ENCODE data around the gene RAD52. TPM values are rescaled to one million over a fixed set of nuclear protein-coding genes. Genes with fewer than 3 reads are reported as not detected.

RAD52 gene
- total RNA-seq, 2 experiments from 2014 or later, result 30.3 to 30.8 TPM

DNA sequence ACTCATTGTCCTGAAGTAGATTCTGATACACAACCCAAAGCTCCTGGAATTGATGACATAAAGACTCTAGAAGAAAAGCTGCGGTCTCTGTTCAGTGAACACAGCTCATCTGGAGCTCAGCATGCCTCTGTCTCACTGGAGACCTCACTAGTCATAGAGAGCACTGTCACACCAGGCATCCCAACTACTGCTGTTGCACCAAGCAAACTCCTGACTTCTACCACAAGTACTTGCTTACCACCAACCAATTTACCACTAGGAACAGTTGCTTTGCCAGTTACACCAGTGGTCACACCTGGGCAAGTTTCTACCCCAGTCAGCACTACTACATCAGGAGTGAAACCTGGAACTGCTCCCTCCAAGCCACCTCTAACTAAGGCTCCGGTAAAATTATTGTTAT, 63.8 kb downstream of the RAD52 start:
- Histone ChIP-seq H4K20me1 (ENCODE audit: insufficient read depth, low read length) (no peaks in the 10 kb centered on the region), H3K27ac (ENCODE audit: low read depth, low read length, poor library complexity, severe bottlenecking) (no peak overlapping the region), H2AFZ (ENCODE audit: low read length) (no peak overlapping the region), H3K9me3 (ENCODE audit: low read length) (no peaks in the 10 kb centered on the region), H3K9me2 (ENCODE audit: insufficient read depth, low read length) (no peaks in the 10 kb centered on the region), H3K36me3 (ENCODE audit: insufficient read depth, low read length) (peaks cover 99% of the 10 kb centered on the region), H3K79me2 (ENCODE audit: insufficient read depth, low read depth, low read length) (no peaks in the 10 kb centered on the region), H3K4me3 (ENCODE audit: low read depth, low read length, poor library complexity, severe bottlenecking) (no peak overlapping the region), H3K4me1 (ENCODE audit: insufficient read depth, low read length, poor library complexity, severe bottlenecking) (no peaks in the 10 kb centered on the region), H3K4me2 (ENCODE audit: low read length) (no peak overlapping the region)
- CTCF ChIA-PET (ENCODE audit: unreplicated experiment), result no interaction called here
- POLR2A ChIA-PET, result interaction anchor here (1.0 kb wide), 1 partner anchor 9 kb away, joined by 4 read pairs; no protein-coding TSS in a partner anchor
- no peak for DNase-seq (ENCODE audit: low spot score)
- intact Hi-C loops (cut with micrococcal nuclease; ENCODE audit: unreplicated experiment), result no loop called here
- no TSS peak for BruUV-seq (replicated peaks)
- TF ChIP-seq EZH2phosphoT487 (IDR thresholded peaks at IDR 0.05; ENCODE audit: borderline replicate concordance, low read depth, low read length), result no peak
- TF ChIP-seq, protein P1, sequence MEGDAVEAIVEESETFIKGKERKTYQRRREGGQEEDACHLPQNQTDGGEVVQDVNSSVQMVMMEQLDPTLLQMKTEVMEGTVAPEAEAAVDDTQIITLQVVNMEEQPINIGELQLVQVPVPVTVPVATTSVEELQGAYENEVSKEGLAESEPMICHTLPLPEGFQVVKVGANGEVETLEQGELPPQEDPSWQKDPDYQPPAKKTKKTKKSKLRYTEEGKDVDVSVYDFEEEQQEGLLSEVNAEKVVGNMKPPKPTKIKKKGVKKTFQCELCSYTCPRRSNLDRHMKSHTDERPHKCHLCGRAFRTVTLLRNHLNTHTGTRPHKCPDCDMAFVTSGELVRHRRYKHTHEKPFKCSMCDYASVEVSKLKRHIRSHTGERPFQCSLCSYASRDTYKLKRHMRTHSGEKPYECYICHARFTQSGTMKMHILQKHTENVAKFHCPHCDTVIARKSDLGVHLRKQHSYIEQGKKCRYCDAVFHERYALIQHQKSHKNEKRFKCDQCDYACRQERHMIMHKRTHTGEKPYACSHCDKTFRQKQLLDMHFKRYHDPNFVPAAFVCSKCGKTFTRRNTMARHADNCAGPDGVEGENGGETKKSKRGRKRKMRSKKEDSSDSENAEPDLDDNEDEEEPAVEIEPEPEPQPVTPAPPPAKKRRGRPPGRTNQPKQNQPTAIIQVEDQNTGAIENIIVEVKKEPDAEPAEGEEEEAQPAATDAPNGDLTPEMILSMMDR (conservative IDR thresholded peaks at IDR 0.05; ENCODE audit: low read length), result no peak

DNA sequence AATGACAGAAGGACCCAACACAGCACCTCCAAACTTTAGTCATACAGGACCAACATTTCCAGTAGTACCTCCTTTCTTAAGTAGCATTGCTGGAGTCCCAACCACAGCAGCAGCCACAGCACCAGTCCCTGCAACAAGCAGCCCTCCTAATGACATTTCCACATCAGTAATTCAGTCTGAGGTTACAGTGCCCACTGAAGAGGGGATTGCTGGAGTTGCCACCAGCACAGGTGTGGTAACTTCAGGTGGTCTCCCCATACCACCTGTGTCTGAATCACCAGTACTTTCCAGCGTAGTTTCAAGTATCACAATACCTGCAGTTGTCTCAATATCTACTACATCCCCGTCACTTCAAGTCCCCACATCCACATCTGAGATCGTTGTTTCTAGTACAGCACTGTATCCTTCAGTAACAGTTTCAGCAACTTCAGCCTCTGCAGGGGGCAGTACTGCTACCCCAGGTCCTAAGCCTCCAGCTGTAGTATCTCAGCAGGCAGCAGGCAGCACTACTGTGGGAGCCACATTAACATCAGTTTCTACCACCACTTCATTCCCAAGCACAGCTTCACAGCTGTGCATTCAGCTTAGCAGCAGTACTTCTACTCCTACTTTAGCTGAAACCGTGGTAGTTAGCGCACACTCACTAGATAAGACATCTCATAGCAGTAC, 64.6 kb downstream of the RAD52 start:
- TF ChIP-seq, protein P1 (conservative IDR thresholded peaks at IDR 0.05; ENCODE audit: low read length), result no peak
- TF ChIP-seq EZH2phosphoT487 (IDR thresholded peaks at IDR 0.05; ENCODE audit: borderline replicate concordance, low read depth, low read length), result no peak
- no peaks in the 10 kb centered on the region for H4K20me1 ChIP-seq (ENCODE audit: insufficient read depth, low read length)
- H3K4me2 ChIP-seq (ENCODE audit: low read length), result no peak overlapping the region
- no peak overlapping the region for H2AFZ ChIP-seq (ENCODE audit: low read length)
- peaks cover 99% of the 10 kb centered on the region for H3K36me3 ChIP-seq (ENCODE audit: insufficient read depth, low read length)
- no peak overlapping the region for H3K27ac ChIP-seq (ENCODE audit: low read depth, low read length, poor library complexity, severe bottlenecking)
- POLR2A ChIA-PET, result interaction anchor here (1.0 kb wide), 1 partner anchor 10 kb away, joined by 4 read pairs; no protein-coding TSS in a partner anchor
- no peak overlapping the region for H3K4me3 ChIP-seq (ENCODE audit: low read depth, low read length, poor library complexity, severe bottlenecking)
- CTCF ChIA-PET (ENCODE audit: unreplicated experiment), result no interaction called here
- no peaks in the 10 kb centered on the region for H3K9me2 ChIP-seq (ENCODE audit: insufficient read depth, low read length)
- H3K4me1 ChIP-seq (ENCODE audit: insufficient read depth, low read length, poor library complexity, severe bottlenecking), result no peaks in the 10 kb centered on the region
- no peaks in the 10 kb centered on the region for H3K79me2 ChIP-seq (ENCODE audit: insufficient read depth, low read depth, low read length)
- TSS peak; percentile 51 for BruUV-seq (replicated peaks)
- no peaks in the 10 kb centered on the region for H3K9me3 ChIP-seq (ENCODE audit: low read length)
- DNase-seq (ENCODE audit: low spot score), result no peak
- intact Hi-C loops (cut with micrococcal nuclease; ENCODE audit: unreplicated experiment), result no loop called here

DNA sequence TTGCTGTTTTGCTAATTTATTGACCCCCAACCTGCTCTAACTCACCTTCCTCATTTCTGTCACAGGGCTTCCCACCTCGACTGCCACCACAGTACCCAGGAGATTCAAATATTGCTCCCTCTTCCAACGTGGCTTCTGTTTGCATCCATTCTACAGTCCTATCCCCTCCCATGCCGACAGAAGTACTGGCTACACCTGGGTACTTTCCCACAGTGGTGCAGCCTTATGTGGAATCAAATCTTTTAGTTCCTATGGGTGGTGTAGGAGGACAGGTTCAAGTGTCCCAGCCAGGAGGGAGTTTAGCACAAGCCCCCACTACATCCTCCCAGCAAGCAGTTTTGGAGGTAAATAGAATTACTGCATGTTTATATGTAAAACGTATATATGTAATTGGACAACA, 68.8 kb downstream of the RAD52 start:
- no peak overlapping the region for H3K4me2 ChIP-seq (ENCODE audit: low read length)
- H2AFZ ChIP-seq (ENCODE audit: low read length), result no peak overlapping the region
- H3K9me2 ChIP-seq (ENCODE audit: insufficient read depth, low read length), result no peaks in the 10 kb centered on the region
- no peaks in the 10 kb centered on the region for H3K79me2 ChIP-seq (ENCODE audit: insufficient read depth, low read depth, low read length)
- ChIA-PET POLR2A (no interaction called here), CTCF (ENCODE audit: unreplicated experiment) (no interaction called here)
- no peaks in the 10 kb centered on the region for H4K20me1 ChIP-seq (ENCODE audit: insufficient read depth, low read length)
- H3K27ac ChIP-seq (ENCODE audit: low read depth, low read length, poor library complexity, severe bottlenecking), result no peak overlapping the region
- H3K4me1 ChIP-seq (ENCODE audit: insufficient read depth, low read length, poor library complexity, severe bottlenecking), result no peaks in the 10 kb centered on the region
- DNase-seq (ENCODE audit: low spot score), result no peak
- H3K36me3 ChIP-seq (ENCODE audit: insufficient read depth, low read length), result peaks cover 79% of the 10 kb centered on the region
- no peak for TF ChIP-seq EZH2phosphoT487 (IDR thresholded peaks at IDR 0.05; ENCODE audit: borderline replicate concordance, low read depth, low read length)
- TF ChIP-seq, protein P1 (conservative IDR thresholded peaks at IDR 0.05; ENCODE audit: low read length), result no peak
- intact Hi-C loops (cut with micrococcal nuclease; ENCODE audit: unreplicated experiment), result no loop called here
- no TSS peak for BruUV-seq (replicated peaks)
- no peak overlapping the region for H3K4me3 ChIP-seq (ENCODE audit: low read depth, low read length, poor library complexity, severe bottlenecking)
- H3K9me3 ChIP-seq (ENCODE audit: low read length), result no peaks in the 10 kb centered on the region

All from OCI-LY7 (cell line).